ENCODE results near the gene MACO1.

Gene MACO1

GRCh38 chr1:25543425-25544242, 112.9 kb downstream of the MACO1 start, which contains the start of gene LDLRAP1:
Gene LDLRAP1, plus strand, starts transcription at chr1:25543606. Its CDS starts 93 bp downstream, at chr1:25543699.
- peak within 1 kb of the TSS; percentile 67 to 90 for H3K4me3 ChIP-seq (ENCODE audit: low read length in 2 of 2)
- peak within 1 kb of the TSS; percentile 95 for H2AFZ ChIP-seq (ENCODE audit: low read length)
- H3K14ac ChIP-seq (ENCODE audit: low read length), result peak within 1 kb of the TSS; percentile 1
- H4K8ac ChIP-seq (ENCODE audit: low read depth, low read length), result no peak within 1 kb of the TSS
- H2BK12ac ChIP-seq (ENCODE audit: low read length), result peak within 1 kb of the TSS; percentile 8
- no peaks in the 10 kb centered on the region for H3K9me3 ChIP-seq (replicated peaks in 1 of 2; ENCODE audit: control insufficient read depth in 2 of 2, insufficient read depth in 1 of 2, low read depth in 1 of 2, low read length in 2 of 2)
- H2BK120ac ChIP-seq (ENCODE audit: low read depth, low read length), result no peak within 1 kb of the TSS
- H4K91ac ChIP-seq (ENCODE audit: low read depth, low read length, poor library complexity), result no peak within 1 kb of the TSS
- peak within 1 kb of the TSS; percentile 34 for H2BK5ac ChIP-seq (ENCODE audit: low read length)
- H3K4me2 ChIP-seq (ENCODE audit: insufficient read depth, low read length, poor library complexity, severe bottlenecking), result peak within 1 kb of the TSS; percentile 99
- H3K79me1 ChIP-seq (ENCODE audit: low read depth, low read length), result no peaks in the 10 kb centered on the region
- peak within 1 kb of the TSS; percentile 49 for H2BK15ac ChIP-seq (ENCODE audit: low read length)
- no peak within 1 kb of the TSS for H3K4ac ChIP-seq (ENCODE audit: low read length)
- H3K18ac ChIP-seq (ENCODE audit: low read length), result peak within 1 kb of the TSS; percentile 95
- H3K9ac ChIP-seq (ENCODE audit: low read depth, low read length, poor library complexity), result peak within 1 kb of the TSS; percentile 80
- no peak within 1 kb of the TSS for H3K27ac ChIP-seq (replicated peaks; ENCODE audit: low read length)
- no CpG with 5 or more reads among the region's 99 CpGs for WGBS, 2 donors (ENCODE audit: extremely low coverage in 2 of 2, insufficient read length in 2 of 2, insufficient replicate concordance in 1 of 2)
- peak within 1 kb of the TSS; percentile 15 for H2AK5ac ChIP-seq (ENCODE audit: low read depth, low read length)
- H3K36me3 ChIP-seq (replicated peaks in 1 of 2; ENCODE audit: control insufficient read depth in 2 of 2, insufficient read depth in 2 of 2, low read length in 2 of 2), result no peaks in the 10 kb centered on the region
- H3K4me1 ChIP-seq (ENCODE audit: control insufficient read depth in 2 of 2, insufficient read depth in 1 of 2, low read depth in 1 of 2, low read length in 2 of 2), result peaks cover 4 to 11% of the 10 kb centered on the region in 2 donors
- peaks cover 0 to 21% (median 11%) of the 10 kb centered on the region in 3 experiments for H3K27me3 ChIP-seq (ENCODE audit: control insufficient read depth in 3 of 3, insufficient read depth in 3 of 3, low read depth in 1 of 3, low read length in 3 of 3)
- H3K23ac ChIP-seq (ENCODE audit: low read depth, low read length, poor library complexity), result peak within 1 kb of the TSS; percentile 90
- peak; percentile 70 for DNase-seq (ENCODE audit: low spot score)

GRCh38 chr1:25544243-25544764, 113.6 kb downstream of the MACO1 start:
- H2AFZ ChIP-seq (ENCODE audit: low read length), result peak overlapping the region; percentile 95
- no peak overlapping the region for H3K27ac ChIP-seq (replicated peaks; ENCODE audit: low read length)
- H2BK120ac ChIP-seq (ENCODE audit: low read depth, low read length), result no peak overlapping the region
- H3K9me3 ChIP-seq (replicated peaks in 1 of 2; ENCODE audit: control insufficient read depth in 2 of 2, insufficient read depth in 1 of 2, low read depth in 1 of 2, low read length in 2 of 2), result no peaks in the 10 kb centered on the region
- WGBS, 2 donors (ENCODE audit: extremely low coverage in 2 of 2, insufficient read length in 2 of 2, insufficient replicate concordance in 1 of 2), result no CpG with 5 or more reads among the region's 25 CpGs
- H3K27me3 ChIP-seq (ENCODE audit: control insufficient read depth in 3 of 3, insufficient read depth in 3 of 3, low read depth in 1 of 3, low read length in 3 of 3), result peaks cover 0 to 20% (median 11%) of the 10 kb centered on the region in 3 experiments
- H3K36me3 ChIP-seq (replicated peaks in 1 of 2; ENCODE audit: control insufficient read depth in 2 of 2, insufficient read depth in 2 of 2, low read length in 2 of 2), result no peaks in the 10 kb centered on the region
- peaks cover 4 to 11% of the 10 kb centered on the region in 2 donors for H3K4me1 ChIP-seq (ENCODE audit: control insufficient read depth in 2 of 2, insufficient read depth in 1 of 2, low read depth in 1 of 2, low read length in 2 of 2)
- no peak overlapping the region for H4K91ac ChIP-seq (ENCODE audit: low read depth, low read length, poor library complexity)
- H2BK15ac ChIP-seq (ENCODE audit: low read length), result no peak overlapping the region
- H3K4me2 ChIP-seq (ENCODE audit: insufficient read depth, low read length, poor library complexity, severe bottlenecking), result peak overlapping the region; percentile 99
- H3K4ac ChIP-seq (ENCODE audit: low read length), result no peak overlapping the region
- no peak for DNase-seq (ENCODE audit: low spot score)
- peak overlapping the region; percentile 80 for H3K9ac ChIP-seq (ENCODE audit: low read depth, low read length, poor library complexity)
- H2BK5ac ChIP-seq (ENCODE audit: low read length), result peak overlapping the region; percentile 34
- H2BK12ac ChIP-seq (ENCODE audit: low read length), result peak overlapping the region; percentile 8
- peak overlapping the region; percentile 90 for H3K23ac ChIP-seq (ENCODE audit: low read depth, low read length, poor library complexity)
- H3K14ac ChIP-seq (ENCODE audit: low read length), result peak overlapping the region; percentile 1
- peak overlapping the region; percentile 95 for H3K18ac ChIP-seq (ENCODE audit: low read length)
- peak overlapping the region; percentile 67 to 90 for H3K4me3 ChIP-seq (ENCODE audit: low read length in 2 of 2)
- H4K8ac ChIP-seq (ENCODE audit: low read depth, low read length), result no peak overlapping the region
- no peaks in the 10 kb centered on the region for H3K79me1 ChIP-seq (ENCODE audit: low read depth, low read length)
- peak overlapping the region; percentile 15 for H2AK5ac ChIP-seq (ENCODE audit: low read depth, low read length)

GRCh38 chr1:25544819-25545218, 114.1 kb downstream of the MACO1 start:
- no peak overlapping the region for H3K9ac ChIP-seq (ENCODE audit: low read depth, low read length, poor library complexity)
- WGBS, 2 donors (ENCODE audit: extremely low coverage in 2 of 2, insufficient read length in 2 of 2, insufficient replicate concordance in 1 of 2), result no CpG with 5 or more reads among the region's 6 CpGs
- H3K18ac ChIP-seq (ENCODE audit: low read length), result no peak overlapping the region
- H3K23ac ChIP-seq (ENCODE audit: low read depth, low read length, poor library complexity), result peak overlapping the region; percentile 45
- no peak overlapping the region for H2BK15ac ChIP-seq (ENCODE audit: low read length)
- no peak overlapping the region for H3K4me2 ChIP-seq (ENCODE audit: insufficient read depth, low read length, poor library complexity, severe bottlenecking)
- H2BK120ac ChIP-seq (ENCODE audit: low read depth, low read length), result no peak overlapping the region
- H3K36me3 ChIP-seq (replicated peaks in 1 of 2; ENCODE audit: control insufficient read depth in 2 of 2, insufficient read depth in 2 of 2, low read length in 2 of 2), result no peaks in the 10 kb centered on the region
- no peak overlapping the region for H2BK5ac ChIP-seq (ENCODE audit: low read length)
- H3K9me3 ChIP-seq (replicated peaks in 1 of 2; ENCODE audit: control insufficient read depth in 2 of 2, insufficient read depth in 1 of 2, low read depth in 1 of 2, low read length in 2 of 2), result no peaks in the 10 kb centered on the region
- H3K4ac ChIP-seq (ENCODE audit: low read length), result no peak overlapping the region
- H2BK12ac ChIP-seq (ENCODE audit: low read length), result no peak overlapping the region
- H3K4me3 ChIP-seq (ENCODE audit: low read length in 2 of 2), result peak overlapping the region in 1 of 2 donors; percentile 67
- H3K14ac ChIP-seq (ENCODE audit: low read length), result no peak overlapping the region
- no peaks in the 10 kb centered on the region for H3K79me1 ChIP-seq (ENCODE audit: low read depth, low read length)
- H3K4me1 ChIP-seq (ENCODE audit: control insufficient read depth in 2 of 2, insufficient read depth in 1 of 2, low read depth in 1 of 2, low read length in 2 of 2), result peaks cover 4 to 11% of the 10 kb centered on the region in 2 donors
- peaks cover 0 to 15% (median 11%) of the 10 kb centered on the region in 3 experiments for H3K27me3 ChIP-seq (ENCODE audit: control insufficient read depth in 3 of 3, insufficient read depth in 3 of 3, low read depth in 1 of 3, low read length in 3 of 3)
- DNase-seq (ENCODE audit: low spot score), result no peak
- no peak overlapping the region for H3K27ac ChIP-seq (replicated peaks; ENCODE audit: low read length)
- H2AFZ ChIP-seq (ENCODE audit: low read length), result no peak overlapping the region
- H4K8ac ChIP-seq (ENCODE audit: low read depth, low read length), result no peak overlapping the region
- H2AK5ac ChIP-seq (ENCODE audit: low read depth, low read length), result no peak overlapping the region
- H4K91ac ChIP-seq (ENCODE audit: low read depth, low read length, poor library complexity), result no peak overlapping the region

- Histone ChIP-seq H2AFZ (ENCODE audit: low read length) (no peak overlapping the region), H2AK5ac (ENCODE audit: low read depth, low read length) (no peak overlapping the region), H3K27me3 (ENCODE audit: control insufficient read depth in 3 of 3, insufficient read depth in 3 of 3, low read depth in 1 of 3, low read length in 3 of 3) (peaks cover 0 to 11% (median 9%) of the 10 kb centered on the region in 3 experiments), H3K4me1 (ENCODE audit: control insufficient read depth in 2 of 2, insufficient read depth in 1 of 2, low read depth in 1 of 2, low read length in 2 of 2) (peaks cover 4 to 10% of the 10 kb centered on the region in 2 donors), H2BK15ac (ENCODE audit: low read length) (no peak overlapping the region), H4K8ac (ENCODE audit: low read depth, low read length) (no peak overlapping the region), H3K14ac (ENCODE audit: low read length) (no peak overlapping the region), H3K23ac (ENCODE audit: low read depth, low read length, poor library complexity) (no peak overlapping the region), H3K27ac (replicated peaks; ENCODE audit: low read length) (no peak overlapping the region), H2BK120ac (ENCODE audit: low read depth, low read length) (no peak overlapping the region), H3K4me2 (ENCODE audit: insufficient read depth, low read length, poor library complexity, severe bottlenecking) (no peak overlapping the region), H4K91ac (ENCODE audit: low read depth, low read length, poor library complexity) (no peak overlapping the region), H3K9ac (ENCODE audit: low read depth, low read length, poor library complexity) (no peak overlapping the region), H2BK12ac (ENCODE audit: low read length) (no peak overlapping the region), H3K79me1 (ENCODE audit: low read depth, low read length) (no peaks in the 10 kb centered on the region), H3K4ac (ENCODE audit: low read length) (no peak overlapping the region), H3K18ac (ENCODE audit: low read length) (no peak overlapping the region), H3K36me3 (replicated peaks in 1 of 2; ENCODE audit: control insufficient read depth in 2 of 2, insufficient read depth in 2 of 2, low read length in 2 of 2) (no peaks in the 10 kb centered on the region), H2BK5ac (ENCODE audit: low read length) (no peak overlapping the region), H3K9me3 (replicated peaks in 1 of 2; ENCODE audit: control insufficient read depth in 2 of 2, insufficient read depth in 1 of 2, low read depth in 1 of 2, low read length in 2 of 2) (peaks cover 0 to 1% of the 10 kb centered on the region in 2 donors), H3K4me3 (ENCODE audit: low read length in 2 of 2) (no peak overlapping the region)
- DNase-seq (ENCODE audit: low spot score), result no peak
- WGBS, 2 donors (ENCODE audit: extremely low coverage in 2 of 2, insufficient read length in 2 of 2, insufficient replicate concordance in 1 of 2), result no CpG with 5 or more reads among the region's 3 CpGs
These were observed 115.1 kb downstream of the MACO1 start for GRCh38 chr1:25545767-25546166.
